AG10803 (cell line): ENCODE measurements around the gene TMPRSS2.
"Not testable (repeated sequence)": the region's sequence is repeated elsewhere in the genome, so short reads cannot be mapped to it uniquely, and the experiment has no call there.

Experiments used
- DNase-seq: peaks from one replicate; pipeline ENCODE4 v3.0.0; 2010; ENCODE audit warnings: low read depth
- H3K4me3 ChIP-seq: 2 replicates; pipeline ENCODE4 v1.5.1; 2011; ENCODE audit warnings: mild to moderate bottlenecking, low read length, control low read depth
- CTCF ChIP-seq: conservative IDR thresholded peaks from 2 replicates; pipeline ENCODE4 v1.5.1; 2011; ENCODE audit warnings: mild to moderate bottlenecking, low read length, control low read depth, inconsistent platforms

Gene TMPRSS2

GRCh38 chr21:41428311-41428710 is 79.6 kb downstream of the TMPRSS2 start:
- no peak for TF ChIP-seq CTCF
- H3K4me3 ChIP-seq, result no peak overlapping the region

GRCh38 chr21:41427556-41427955 is 80.4 kb downstream of the TMPRSS2 start:
- no peak overlapping the region for H3K4me3 ChIP-seq
- DNase-seq, result no peak

More at GRCh38 chr21:41428311-41428710, 79.6 kb downstream of the TMPRSS2 start:
- DNase-seq, result no peak

GRCh38 chr21:41426676-41427404 is 81.1 kb downstream of the TMPRSS2 start:
- TF ChIP-seq CTCF, result no peak
- H3K4me3 ChIP-seq, result peak overlapping the region; percentile 62
- no peak for DNase-seq

More at GRCh38 chr21:41427556-41427955, 80.4 kb downstream of the TMPRSS2 start:
- TF ChIP-seq CTCF, result no peak

GRCh38 chr21:41425954-41426675 is 81.8 kb downstream of the TMPRSS2 start, which contains the start of gene MX1:
TSS of gene MX1 (plus strand) at chr21:41426239. CDS start at chr21:41432071, 5,832 bp downstream.
- DNase-seq, result peak; percentile 8
- no peak for TF ChIP-seq CTCF
- H3K4me3 ChIP-seq, result peak within 1 kb of the TSS; percentile 62

GRCh38 chr21:41425588-41425953 is 82.4 kb downstream of the TMPRSS2 start:
- peak overlapping the region; percentile 62 for H3K4me3 ChIP-seq
- no peak for DNase-seq

GRCh38 chr21:41423305-41423636 is 84.7 kb downstream of the TMPRSS2 start:
- DNase-seq, H3K4me3 ChIP-seq: not testable (repeated sequence)

More at GRCh38 chr21:41425588-41425953, 82.4 kb downstream of the TMPRSS2 start:
- no peak for TF ChIP-seq CTCF

- no peak overlapping the region for H3K4me3 ChIP-seq
- DNase-seq, result no peak
- no peak for TF ChIP-seq CTCF
Observed at GRCh38 chr21:41422546-41423304, 85.2 kb downstream of the TMPRSS2 start.

- DNase-seq, H3K4me3 ChIP-seq: not testable (repeated sequence)
Observed at GRCh38 chr21:41420998-41421397, 87.0 kb downstream of the TMPRSS2 start.
